Activated CD4-positive, CD25-positive, alpha-beta regulatory T cell treated with anti-CD3 and anti-CD28 coated beads, Interleukin-2, amount 50 U/mL, for 72 hours (primary cell): Measurements from ENCODE around the gene NUCB1.
A peak's percentile ranks its signal among the peaks of the same experiment; 100 is the strongest.
"Not testable (repeated sequence)": the region's sequence is repeated elsewhere in the genome, so short reads cannot be mapped to it uniquely, and the experiment has no call there.

Experiments used
- DNase-seq: peaks from one replicate; pipeline ENCODE4 v3.0.0; 2021

Gene NUCB1

DNA sequence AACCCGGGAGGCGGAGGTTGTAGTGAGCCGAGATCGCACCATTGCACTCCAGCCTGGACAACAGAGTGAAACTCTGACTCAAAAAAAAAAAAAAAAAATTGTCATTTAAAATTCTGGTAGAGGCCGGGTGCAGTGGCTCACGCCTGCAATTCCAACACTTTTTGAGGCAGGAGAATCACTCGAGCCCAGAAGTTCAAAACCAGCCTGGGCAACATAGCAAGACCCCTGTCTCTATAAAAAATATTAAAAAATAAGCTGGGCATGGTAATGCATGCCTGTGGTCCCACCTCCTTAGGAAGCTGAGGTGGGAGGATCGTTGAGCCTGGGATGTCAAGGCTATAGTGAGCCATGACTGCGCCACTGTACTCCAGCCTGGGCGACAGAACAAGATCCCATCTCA is 6.2 kb downstream of the NUCB1 start:
- no peak for DNase-seq

DNA sequence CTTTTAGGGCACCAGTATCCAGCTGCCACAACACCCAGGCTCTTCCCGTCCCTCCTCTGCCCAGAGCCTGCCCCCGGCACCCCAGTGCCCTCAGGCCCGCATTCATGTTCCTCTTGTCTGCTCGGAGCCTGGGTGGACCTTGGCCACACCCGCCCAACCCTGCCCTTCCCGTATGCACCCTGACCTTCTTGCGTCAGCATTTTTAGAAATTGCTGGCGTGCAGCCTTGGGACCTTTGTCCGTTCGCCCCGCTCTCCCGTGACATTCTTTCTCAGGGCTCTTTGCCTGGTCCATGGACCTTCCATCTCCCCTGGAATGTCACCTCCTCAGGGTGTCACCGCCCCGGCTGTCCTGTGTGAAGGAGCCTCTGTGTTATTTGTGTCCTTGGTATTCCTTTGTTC is 7.6 kb downstream of the NUCB1 start:
- DNase-seq, result no peak

DNA sequence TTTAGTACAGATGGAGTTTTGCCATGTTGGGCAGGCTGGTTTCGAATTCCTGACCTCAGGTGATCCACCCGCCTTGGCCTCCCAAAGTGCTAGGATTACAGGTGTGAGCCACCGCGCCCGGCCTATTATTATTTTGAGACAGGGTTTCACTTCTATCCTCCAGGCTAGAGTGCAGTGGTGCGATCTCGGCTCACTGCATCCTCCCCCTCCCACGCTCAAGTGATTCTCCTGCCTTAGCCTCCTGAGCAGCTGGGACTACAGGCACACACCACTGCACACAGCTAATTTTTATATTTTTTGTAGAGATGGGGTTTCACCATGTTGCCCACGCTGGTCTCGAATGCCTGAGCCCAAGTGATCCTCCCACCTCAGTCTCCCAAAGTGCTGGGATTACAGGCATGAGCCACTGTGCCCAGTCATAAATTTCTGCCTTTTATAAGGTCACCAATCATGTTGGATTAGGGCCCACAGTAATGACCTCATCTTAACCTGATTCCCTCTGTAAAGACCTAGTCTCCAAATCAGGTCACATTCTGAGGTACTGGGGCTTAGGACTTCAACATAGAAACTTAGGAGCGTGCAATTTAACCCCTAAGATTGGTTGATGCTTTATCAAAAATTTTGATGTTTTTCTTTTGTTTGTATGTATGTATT is 9.4 kb downstream of the NUCB1 start:
- not testable (repeated sequence) for DNase-seq

DNA sequence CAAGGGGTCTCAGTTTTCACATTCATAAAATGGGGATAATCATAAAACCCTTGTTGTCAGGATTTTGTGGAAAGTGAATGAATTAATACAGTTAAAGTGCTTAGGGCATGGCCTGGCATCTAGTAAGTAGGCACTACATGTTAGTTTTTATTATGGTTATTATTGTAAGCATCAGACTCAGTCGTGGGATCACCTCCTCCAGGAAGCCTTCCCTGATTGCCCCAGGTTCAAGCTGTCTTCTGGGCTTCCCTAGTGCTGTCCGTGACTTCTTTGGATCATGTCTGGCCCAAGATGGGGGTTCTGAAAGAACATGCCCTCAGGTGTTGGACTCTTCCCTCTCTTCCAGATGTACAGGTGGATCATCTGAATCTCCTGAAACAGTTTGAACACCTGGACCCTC is 10.7 kb downstream of the NUCB1 start:
- DNase-seq, result no peak

DNA sequence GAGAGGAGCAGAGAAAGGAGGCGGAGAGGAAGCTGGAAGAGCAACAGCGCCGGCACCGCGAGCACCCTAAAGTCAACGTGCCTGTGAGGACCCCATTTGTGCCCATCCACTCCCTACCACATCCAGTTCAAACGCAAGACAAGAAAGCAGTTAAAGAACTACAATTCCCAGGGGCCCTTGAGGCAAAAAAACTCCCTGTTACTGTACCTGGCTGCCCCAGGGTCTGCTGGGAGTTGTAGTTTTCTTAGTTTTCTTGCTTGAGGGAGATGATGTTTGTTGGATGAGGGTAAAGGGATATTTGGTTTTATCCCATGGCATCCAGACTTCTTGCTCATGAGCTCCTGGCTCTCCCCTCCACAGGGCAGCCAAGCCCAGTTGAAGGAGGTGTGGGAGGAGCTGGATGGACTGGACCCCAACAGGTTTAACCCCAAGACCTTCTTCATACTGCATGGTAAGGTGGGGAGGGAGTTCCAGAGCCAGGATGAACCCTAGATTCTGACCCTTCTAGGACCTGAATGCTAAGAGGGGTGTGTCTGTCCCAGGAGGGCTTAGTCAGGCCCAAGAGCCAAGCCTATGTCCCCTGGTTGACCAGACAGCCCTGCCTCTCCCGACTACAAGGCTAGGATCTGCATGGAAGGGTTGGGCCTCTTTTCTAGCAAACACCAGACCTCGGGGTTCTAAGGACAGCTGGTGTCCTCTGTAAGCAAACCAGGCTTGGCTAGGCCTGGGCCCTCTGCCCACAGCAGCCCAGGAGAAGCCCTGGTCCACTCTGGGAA is 13.2 kb downstream of the NUCB1 start:
- DNase-seq, result no peak

DNA sequence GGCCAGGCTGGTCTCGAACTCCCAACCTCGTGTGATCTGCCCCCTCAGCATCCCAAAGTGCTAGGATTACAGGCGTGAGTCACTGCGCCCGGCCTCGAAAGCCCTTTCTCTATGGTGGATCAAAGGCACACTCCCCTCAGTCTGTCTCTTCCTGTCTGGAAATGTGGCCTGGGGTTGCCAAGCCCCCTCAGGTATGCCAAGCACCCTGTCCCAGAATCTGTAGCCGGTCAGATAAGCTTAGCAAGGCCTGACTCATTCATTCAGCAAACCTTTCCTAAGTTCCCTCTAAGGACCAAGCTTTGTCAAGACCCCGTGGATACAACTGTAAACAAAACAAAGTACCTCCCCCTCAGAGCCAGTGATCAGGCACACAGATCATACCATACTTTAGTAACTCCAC is 14.1 kb downstream of the NUCB1 start:
- DNase-seq, result no peak

DNA sequence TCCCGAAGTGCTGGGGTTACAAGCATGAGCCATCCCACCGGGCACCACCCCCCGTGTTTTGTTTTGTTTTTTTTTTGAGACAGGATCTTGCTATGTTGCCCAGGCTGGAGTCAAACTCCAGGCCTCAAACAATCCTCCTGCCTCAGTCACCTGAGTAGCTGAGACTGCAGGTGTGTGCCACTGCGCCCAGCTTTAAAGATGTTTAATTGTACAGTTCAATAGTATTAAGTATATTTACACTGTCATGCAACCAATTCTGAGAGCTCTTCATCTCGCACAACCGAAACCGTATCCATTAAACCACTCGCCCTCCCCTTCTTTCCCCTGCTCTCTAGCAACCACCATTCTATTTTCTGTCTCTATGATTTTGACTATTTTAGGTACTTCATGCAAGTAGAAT is 15.6 kb downstream of the NUCB1 start:
- no peak for DNase-seq

DNA sequence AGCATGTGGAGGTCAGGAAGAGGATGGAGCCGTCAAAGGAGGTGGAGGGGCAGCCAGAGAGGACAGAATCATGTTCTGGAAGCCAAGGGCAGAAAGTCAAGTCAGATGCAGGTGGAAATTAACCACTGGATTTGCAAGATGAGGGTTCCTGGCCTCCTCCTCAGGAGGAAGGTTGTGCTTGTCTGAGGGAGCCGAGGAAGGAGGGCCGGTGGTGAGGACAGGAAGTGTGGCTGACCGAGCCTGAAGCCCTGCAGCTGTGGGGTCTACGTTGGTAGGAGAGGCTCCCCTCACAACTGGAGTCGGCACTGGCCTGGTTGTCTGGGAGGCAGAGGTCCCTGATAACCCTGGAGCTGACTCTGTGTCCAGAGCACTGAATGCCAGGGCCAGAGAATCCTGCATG is 18.0 kb downstream of the NUCB1 start:
- DNase-seq, result no peak

DNA sequence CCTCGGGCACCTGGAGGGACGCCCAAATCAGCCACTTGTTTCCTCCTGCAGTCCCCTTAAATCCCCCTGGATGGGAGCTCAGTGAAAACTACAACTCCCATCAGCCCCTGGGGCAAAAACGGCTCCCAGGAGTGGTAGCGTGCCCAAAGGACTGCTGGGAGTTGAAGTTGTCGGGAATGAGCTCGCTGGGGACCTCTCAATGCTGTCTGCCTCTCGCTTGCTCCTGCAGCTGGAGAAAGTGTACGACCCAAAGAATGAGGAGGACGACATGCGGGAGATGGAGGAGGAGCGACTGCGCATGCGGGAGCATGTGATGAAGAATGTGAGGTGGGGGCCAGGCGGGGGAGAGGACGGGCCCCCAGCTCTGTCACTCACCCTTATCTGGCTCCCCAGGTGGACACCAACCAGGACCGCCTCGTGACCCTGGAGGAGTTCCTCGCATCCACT is 18.7 kb downstream of the NUCB1 start:
- DNase-seq, result no peak

DNA sequence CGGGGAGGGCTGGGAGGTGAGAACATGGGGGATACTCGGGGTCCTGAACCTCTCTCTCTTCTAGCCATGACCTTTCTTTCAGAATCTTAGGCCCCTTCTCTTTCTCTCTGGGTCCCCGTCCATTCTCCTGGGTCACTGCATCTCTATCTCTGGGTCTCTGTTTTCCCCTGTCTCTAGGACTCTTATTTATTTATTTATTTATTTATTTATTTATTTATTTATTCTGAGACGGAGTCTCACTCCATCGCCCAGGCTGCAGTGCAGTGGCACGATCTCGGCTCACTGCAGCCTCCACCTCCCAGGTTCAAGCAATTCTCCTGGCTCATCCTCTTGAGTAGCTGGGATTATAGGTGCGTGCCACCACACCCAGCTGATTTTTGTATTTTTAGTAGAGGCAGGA is 19.2 kb downstream of the NUCB1 start:
- DNase-seq, result not testable (repeated sequence)

DNA sequence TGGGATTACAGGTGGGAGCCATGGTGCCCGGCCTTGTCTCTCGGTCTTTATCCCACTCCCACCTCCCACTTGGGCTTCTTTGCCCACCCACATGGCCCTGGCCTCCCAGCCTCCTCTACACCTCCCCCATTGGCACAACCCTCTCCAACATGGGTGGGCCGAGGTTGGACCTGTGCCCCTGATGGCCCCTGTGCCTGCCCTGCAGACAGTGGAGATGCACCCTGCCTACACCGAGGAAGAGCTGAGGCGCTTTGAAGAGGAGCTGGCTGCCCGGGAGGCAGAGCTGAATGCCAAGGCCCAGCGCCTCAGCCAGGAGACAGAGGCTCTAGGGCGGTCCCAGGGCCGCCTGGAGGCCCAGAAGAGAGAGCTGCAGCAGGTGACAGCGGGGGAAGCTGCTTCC is 20.8 kb downstream of the NUCB1 start:
- no peak for DNase-seq

DNA sequence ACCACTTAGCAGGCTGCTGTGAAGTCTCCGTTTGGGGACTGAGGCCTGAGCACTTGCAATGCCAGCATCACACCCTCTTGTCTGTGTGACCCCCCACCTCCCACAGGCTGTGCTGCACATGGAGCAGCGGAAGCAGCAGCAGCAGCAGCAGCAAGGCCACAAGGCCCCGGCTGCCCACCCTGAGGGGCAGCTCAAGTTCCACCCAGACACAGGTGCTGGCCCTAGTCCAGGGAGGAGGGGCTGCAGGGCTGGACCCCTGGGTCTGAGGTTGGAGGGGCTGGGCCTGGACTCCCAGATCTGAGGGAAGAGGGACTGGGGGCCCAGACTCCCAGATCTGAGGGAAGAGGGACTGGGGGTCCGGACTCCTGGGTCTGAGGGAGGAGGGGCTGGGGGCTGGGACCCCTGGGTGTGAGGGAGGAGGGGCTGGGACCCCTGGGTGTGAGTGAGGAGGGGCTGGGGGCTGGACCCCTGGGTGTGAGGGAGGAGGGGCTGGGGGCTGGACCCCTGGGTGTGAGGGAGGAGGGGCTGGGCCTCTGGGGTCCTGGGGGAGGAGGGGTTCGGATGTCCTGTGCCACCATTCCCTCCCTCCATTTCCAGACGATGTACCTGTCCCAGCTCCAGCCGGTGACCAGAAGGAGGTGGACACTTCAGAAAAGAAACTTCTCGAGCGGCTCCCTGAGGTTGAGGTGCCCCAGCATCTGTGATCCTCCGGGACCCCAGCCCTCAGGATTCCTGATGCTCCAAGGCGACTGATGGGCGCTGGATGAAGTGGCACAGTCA is 21.8 kb downstream of the NUCB1 start:
- no peak for DNase-seq

DNA sequence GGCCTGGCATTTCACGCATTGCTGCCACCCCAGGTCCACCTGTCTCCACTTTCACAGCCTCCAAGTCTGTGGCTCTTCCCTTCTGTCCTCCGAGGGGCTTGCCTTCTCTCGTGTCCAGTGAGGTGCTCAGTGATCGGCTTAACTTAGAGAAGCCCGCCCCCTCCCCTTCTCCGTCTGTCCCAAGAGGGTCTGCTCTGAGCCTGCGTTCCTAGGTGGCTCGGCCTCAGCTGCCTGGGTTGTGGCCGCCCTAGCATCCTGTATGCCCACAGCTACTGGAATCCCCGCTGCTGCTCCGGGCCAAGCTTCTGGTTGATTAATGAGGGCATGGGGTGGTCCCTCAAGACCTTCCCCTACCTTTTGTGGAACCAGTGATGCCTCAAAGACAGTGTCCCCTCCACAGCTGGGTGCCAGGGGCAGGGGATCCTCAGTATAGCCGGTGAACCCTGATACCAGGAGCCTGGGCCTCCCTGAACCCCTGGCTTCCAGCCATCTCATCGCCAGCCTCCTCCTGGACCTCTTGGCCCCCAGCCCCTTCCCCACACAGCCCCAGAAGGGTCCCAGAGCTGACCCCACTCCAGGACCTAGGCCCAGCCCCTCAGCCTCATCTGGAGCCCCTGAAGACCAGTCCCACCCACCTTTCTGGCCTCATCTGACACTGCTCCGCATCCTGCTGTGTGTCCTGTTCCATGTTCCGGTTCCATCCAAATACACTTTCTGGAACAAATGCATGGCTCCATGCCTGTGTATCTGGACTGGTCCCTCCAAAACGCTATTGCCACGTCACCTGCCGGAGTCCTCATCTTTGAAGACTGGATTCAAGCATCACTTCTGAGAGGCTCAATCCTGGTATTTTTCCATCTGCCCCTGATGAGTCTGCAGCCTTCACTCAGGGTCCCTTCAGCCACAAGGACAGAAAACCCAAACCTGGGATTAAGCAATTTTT is 22.7 kb downstream of the NUCB1 start:
- no peak for DNase-seq

DNA sequence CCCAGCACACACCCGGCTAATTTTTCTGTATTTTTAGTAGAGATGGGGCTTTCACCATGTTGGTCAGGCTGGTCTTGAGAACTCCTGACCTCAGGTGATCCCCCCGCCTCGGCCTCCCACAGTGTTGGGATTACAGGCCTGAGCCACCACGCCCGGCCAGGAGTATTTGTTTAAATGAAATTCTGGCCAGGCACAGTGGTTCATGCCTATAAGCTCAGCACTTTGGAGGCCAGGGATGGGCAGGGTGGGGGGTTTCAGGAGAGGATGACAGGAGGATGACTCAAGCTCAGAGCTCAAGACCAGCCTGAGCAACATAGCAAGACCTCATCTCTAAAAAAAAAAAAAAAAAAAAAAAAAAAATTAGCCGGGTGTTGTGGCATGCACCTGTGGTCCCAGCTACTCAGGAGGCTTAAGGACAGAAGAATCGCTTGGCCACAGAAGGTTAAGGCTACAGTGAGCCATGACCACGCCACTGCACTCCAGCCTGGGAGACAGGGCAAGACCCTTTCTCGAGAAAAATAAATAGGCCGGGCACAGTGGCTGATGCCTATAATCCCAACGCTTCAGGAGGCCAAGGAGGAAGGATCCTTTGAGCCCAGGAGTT is 25.2 kb downstream of the NUCB1 start:
- DNase-seq, result no peak

DNA sequence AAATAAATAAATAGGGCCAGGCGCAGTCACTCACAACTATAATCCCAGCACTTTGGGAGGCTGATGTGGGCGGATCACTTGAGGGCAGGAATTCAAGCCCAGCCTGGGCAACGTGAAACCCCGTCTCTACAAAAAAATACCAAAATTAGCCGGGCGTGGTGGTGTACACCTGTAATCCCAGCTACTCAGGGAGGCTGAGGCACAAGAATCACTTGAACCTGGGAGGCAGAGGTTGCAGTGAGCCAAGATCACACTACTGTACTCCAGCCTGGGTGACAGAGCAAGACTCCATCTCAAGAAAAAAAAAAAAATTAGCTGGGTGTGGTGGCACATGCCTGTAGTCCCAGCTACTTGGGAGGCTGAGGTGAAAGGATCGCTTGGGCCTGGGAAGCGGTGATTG is 25.8 kb downstream of the NUCB1 start:
- not testable (repeated sequence) for DNase-seq

DNA sequence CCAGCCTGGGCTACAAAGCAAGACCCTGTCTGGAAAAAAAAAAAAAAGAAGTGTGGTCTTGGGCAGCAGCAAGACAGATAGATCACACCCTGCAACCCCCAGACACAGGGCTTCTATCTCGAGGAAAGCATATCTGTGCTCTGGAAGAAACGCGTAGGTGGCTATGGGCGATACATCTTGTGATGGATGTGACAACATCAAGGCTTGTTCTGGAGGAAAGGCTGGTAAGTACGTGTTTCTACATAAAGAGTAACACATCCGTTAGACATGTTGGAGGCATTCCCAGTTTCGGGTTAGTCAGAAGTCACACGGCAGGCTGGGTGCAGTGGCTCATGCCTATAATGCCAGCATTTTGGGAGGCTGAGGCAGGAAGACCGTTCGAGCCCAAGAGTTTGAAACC is 26.8 kb downstream of the NUCB1 start:
- no peak for DNase-seq

DNA sequence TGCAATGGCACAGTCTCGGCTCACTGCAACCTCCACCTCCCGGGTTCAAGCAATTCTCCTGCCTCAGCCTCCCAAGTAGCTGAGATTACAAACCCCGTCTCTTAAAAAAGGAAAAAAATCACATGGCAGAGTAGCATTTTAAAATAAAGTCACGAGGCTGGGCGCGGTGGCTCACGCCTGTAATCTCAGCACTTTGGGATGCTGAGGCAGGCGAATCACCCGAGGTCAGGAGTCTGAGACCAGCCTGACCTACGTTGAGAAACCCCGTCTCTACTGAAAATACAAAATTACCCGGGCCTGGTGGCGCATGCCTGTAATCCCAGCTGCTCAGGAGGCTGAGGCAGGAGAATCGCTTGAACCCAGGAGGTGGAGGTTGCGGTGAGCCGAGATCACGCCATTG is 27.6 kb downstream of the NUCB1 start:
- not testable (repeated sequence) for DNase-seq

DNA sequence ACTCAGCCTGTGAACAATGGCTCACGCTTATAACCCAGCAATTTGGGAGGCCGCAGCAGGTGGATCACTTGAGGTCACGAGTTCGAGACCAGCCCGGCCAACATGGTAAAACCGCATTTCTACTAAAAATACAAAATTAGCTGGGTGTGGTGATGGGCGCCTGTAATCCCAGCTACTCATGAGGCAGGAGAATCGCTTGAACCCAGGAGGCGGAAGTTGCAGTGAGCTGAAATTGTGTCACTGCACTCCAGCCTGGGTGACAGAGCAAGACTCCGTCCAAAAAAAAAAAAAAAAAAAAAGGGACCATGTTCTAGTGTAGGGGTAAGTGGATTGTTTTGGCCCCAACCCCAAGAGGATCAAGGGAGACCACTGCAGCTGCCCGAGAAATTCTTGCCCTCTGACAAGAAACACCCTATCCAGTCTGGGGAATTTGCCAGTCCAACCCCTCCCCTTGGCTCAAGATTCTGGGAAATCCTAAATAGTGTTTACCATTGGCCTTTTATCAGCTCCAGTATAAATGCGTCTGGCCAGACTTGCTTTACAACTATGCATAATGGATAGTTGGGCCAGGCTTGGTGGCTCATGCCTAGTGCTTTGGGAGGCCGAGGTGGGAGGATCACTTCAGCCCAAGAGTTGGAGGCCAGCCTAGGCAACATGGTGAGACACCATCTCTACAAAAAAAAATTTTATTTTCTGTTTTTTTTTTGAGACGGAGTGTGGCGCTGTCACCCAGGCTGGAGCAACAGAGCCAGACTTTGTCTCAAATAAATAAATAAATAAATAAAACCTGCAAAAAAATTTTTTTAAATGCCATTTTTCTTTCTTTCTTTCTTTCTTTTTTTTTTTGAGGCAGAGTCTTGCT is 28.3 kb downstream of the NUCB1 start:
- no peak for DNase-seq

DNA sequence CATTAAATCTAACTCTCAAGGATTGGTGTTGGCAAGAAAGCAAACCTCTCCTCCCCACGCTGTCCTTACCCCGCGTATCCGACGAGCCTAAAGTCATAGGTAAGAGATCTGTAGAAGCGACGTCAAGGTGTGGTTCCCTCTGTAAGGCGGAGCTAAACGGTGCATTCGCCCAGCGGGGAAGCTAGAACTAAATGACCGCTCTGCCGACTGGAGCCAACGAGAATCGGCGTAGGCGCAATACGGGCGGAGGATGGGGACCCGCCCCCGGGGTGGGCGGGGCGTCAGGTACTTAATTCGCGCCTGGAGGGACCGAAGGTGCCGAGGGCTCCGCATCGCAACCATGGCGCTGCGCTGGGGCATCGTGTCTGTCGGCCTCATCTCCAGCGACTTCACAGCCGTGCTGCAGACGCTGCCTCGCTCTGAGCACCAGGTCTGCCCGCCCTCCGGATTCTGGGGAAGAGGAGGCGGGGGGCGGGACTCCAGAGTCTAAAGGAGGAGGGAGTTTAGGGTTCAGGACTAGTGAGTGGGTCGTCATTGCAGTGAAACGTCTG is 33.3 kb downstream of the NUCB1 start, which contains the start of gene DHDH:
Gene DHDH (plus strand): TSS at position 318 of the 551 bp plus-strand sequence. CDS start 23 bp downstream, at position 341.
- DNase-seq, result peak; percentile 84

DNA sequence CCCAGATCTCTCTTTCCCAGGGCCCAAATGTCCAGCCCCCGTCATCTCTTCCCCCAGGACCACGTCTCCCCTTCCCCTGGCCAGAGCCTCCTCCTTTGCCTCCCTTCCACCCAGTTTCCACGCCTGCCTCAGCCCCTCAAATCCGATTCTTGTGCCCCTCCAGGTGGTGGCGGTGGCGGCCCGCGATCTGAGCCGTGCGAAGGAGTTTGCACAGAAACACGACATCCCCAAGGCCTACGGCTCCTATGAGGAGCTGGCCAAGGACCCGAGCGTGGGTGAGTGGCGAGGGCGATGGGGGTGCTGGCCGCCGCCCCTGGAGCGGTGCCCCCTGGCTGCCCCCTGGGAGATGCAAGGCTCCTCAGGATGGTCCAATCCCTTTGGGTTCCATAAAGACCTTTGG is 34.7 kb downstream of the NUCB1 start:
- DNase-seq, result no peak

DNA sequence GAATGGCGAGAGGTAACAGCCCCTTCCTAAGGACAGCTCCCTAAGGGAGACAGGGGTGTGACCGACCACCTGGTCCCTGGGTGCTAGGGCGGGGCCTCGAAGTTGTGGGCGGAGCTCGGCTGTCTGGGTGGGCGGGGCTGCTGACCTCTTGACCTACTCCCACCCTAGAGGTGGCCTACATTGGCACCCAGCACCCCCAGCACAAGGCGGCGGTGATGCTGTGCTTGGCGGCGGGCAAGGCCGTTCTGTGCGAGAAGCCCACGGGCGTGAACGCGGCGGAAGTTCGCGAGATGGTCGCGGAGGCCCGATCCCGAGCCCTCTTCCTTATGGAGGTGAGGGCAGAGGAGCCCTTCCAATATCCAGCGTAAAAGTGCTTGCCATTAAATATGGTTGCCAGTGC is 35.8 kb downstream of the NUCB1 start:
- no peak for DNase-seq
